Activated CD8-positive, alpha-beta memory T cell treated with anti-CD3 and anti-CD28 coated beads, Interleukin-2, amount 10 ng/mL, durations not matched to agents 7 days and 5 days (primary cell): ENCODE results near the gene TIE1. TPM values are rescaled to one million over a fixed set of nuclear protein-coding genes. Genes with fewer than 3 reads are reported as not detected.

Source experiments
- microRNA-seq: library from miRNA; unstranded; fragments of <30 nt; microRNA quantifications from one replicate; pipeline ENCODE4 v1.2.0, GENCODE V29; 2022
- total RNA-seq, 2 experiments: library from RNA; stranded (reverse); gene quantifications; one replicate each; pipeline ENCODE4 v1.2.3, GENCODE V29; 2021

The TIE1 gene
- total RNA-seq, 2 experiments from 2014 or later, result 0.55 to 1.9 TPM

Small RNAs within 50 kb of the gene (microRNA-seq; reads per million reads assigned to microRNA genes)
- not detected for gene MIR6734

Other genes starting within 250 kb of the TIE1 start
- gene EBNA1BP2, start 128.7 kb upstream of the TIE1 start, total RNA-seq, result 10 to 100 TPM; 60.0 to 68.7 TPM
- under 1 TPM; 0.09 TPM for gene CFAP57, start 128.7 kb upstream of the TIE1 start, total RNA-seq
- gene TMEM125, start 31.0 kb upstream of the TIE1 start, total RNA-seq, result not detected
- not detected for gene C1orf210, start 15.4 kb upstream of the TIE1 start, total RNA-seq
- gene MPL, start 36.8 kb downstream of the TIE1 start, total RNA-seq, result not detected
- 100 to 1,000 TPM; 188 to 194 TPM for gene CDC20, start 58.0 kb downstream of the TIE1 start, total RNA-seq
- gene ELOVL1, start 67.0 kb downstream of the TIE1 start, total RNA-seq, result 10 to 100 TPM; 64.4 to 74.2 TPM
- gene MED8, start 88.8 kb downstream of the TIE1 start, total RNA-seq, result 10 to 100 TPM; 38.7 to 43.6 TPM
- 10 to 100 TPM; 52.2 to 60.2 TPM for gene SZT2, start 88.9 kb downstream of the TIE1 start, total RNA-seq
- gene HYI, start 152.9 kb downstream of the TIE1 start, total RNA-seq, result 1 to 10 TPM; 7.1 to 8.0 TPM
- gene PTPRF, start 229.9 kb downstream of the TIE1 start, total RNA-seq, result under 1 TPM; 0.23 to 0.41 TPM